HG03442 (cell line): ENCODE results near the gene PRR22.
"Not testable (repeated sequence)": the region's sequence is repeated elsewhere in the genome, so short reads cannot be mapped to it uniquely, and the experiment has no call there.

ENCODE experiments used
- ATAC-seq: cut with Tn5 transposase; IDR thresholded peaks from one replicate; pipeline ENCODE4 v1.9.1; 2021; ENCODE audit warnings: mild to moderate bottlenecking, moderate library complexity; ENCODE audit not compliant: unreplicated experiment

PRR22 gene

GRCh38 chr19:5762608-5763217 lies 21.8 kb downstream of the PRR22 start:
- no peak for ATAC-seq

GRCh38 chr19:5753743-5754142 lies 30.8 kb downstream of the PRR22 start:
- no peak for ATAC-seq

- ATAC-seq, result no peak
Observed at GRCh38 chr19:5751709-5752108, 32.8 kb downstream of the PRR22 start.

GRCh38 chr19:5749505-5749904 lies 35.0 kb downstream of the PRR22 start:
- no peak for ATAC-seq

GRCh38 chr19:5748920-5749319 lies 35.6 kb downstream of the PRR22 start:
- ATAC-seq, result not testable (repeated sequence)

- not testable (repeated sequence) for ATAC-seq
Observed at GRCh38 chr19:5744999-5745398, 39.5 kb downstream of the PRR22 start.

- no peak for ATAC-seq
Observed at GRCh38 chr19:5743630-5744029, 40.9 kb downstream of the PRR22 start.

- no peak for ATAC-seq
Observed at GRCh38 chr19:5742051-5742450, 42.5 kb downstream of the PRR22 start.

- no peak for ATAC-seq
Observed at GRCh38 chr19:5738423-5738822, 46.1 kb downstream of the PRR22 start.

GRCh38 chr19:5733172-5733571 lies 51.4 kb downstream of the PRR22 start:
- ATAC-seq, result not testable (repeated sequence)
